ENCODE measurements around the gene CARS1. TPM values are rescaled to one million over a fixed set of nuclear protein-coding genes. Genes with fewer than 3 reads are reported as not detected.

Gene CARS1
- total and polyA plus RNA-seq, 2 donors (not counting 1 experiment from before 2014, with no cell fraction given): 31.3 to 49.5 TPM

DNA sequence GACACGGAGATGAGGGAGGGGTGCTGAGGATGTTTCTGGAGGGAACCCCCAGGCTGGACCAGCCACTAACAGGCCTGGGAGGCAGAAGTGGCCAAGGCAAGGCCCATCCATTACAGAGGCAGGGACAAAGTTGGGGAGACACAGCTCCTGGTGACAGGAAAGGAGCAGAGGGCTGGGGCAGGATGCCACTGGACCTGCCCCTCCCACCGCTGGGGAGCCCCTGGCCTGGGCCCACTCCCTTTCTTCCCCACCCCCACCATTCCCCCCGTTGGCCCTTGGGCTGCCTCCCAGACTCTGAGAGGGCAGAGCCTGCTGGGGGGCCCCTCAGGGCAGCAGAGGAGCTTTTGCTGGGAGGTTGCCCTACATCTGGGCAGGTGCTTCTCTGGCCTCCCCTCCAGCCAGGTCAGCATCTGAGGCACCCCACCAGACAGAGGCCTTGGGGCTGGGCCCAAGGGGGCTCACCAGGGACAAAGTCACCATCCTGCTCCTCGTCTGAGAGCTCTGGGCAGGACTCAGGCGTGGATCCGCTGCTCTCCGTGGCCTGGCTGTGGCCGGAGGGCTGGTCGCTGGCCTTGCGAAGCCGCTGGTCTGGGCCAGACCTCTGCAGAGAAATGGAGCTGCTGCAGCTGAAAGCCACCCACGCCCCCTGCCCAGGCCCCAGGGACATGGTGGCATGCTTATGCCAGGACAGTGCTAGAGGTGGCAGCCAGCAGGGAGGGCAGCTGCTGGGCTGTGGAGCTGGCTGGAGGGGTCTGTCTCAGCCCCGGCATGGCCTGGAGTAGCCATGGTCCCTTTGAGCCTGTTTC, 33.1 kb upstream of the CARS1 start:
- intact Hi-C loops (cut with micrococcal nuclease): loop anchor here (5.0 kb wide), 1 partner anchor 98 kb away; the partner anchor contains the start of gene NAP1L4
- Histone ChIP-seq H3K9ac (ENCODE audit: low read length) (no peak overlapping the region), H3K27me3 (replicated peaks in 1 of 4; ENCODE audit: control extremely low read depth in 1 of 4, control insufficient read depth in 3 of 4, insufficient read depth in 4 of 4, low read length in 3 of 4) (peaks cover 0 to 7% (median 0%) of the 10 kb centered on the region in 4 experiments), H3K4me2 (replicated peaks; ENCODE audit: low read depth, low read length, poor library complexity, severe bottlenecking) (no peak overlapping the region), H3K27ac (ENCODE audit: low read length in 2 of 2) (no peak overlapping the region), H4K20me1 (ENCODE audit: control insufficient read depth, insufficient read depth, low read length, poor library complexity, severe bottlenecking) (no peaks in the 10 kb centered on the region), H2AFZ (ENCODE audit: insufficient read depth, low read depth, low read length, poor library complexity, severe bottlenecking) (no peak overlapping the region), H3K79me2 (ENCODE audit: control insufficient read depth, insufficient read depth, low read length) (no peaks in the 10 kb centered on the region), H3K4me1 (ENCODE audit: control insufficient read depth in 2 of 2, insufficient read depth in 2 of 2, low read length in 2 of 2) (peaks cover 0 to 6% of the 10 kb centered on the region in 2 donors), H3K4me3 (ENCODE audit: control extremely low read depth in 1 of 5, extremely low read depth in 1 of 5, insufficient read depth in 1 of 5, low read depth in 2 of 5, low read length in 4 of 5) (no peak overlapping the region), H3K36me3 (replicated peaks in 1 of 2; ENCODE audit: control extremely low read depth in 1 of 2, control insufficient read depth in 1 of 2, extremely low read depth in 1 of 2, insufficient read depth in 2 of 2, low read length in 1 of 2) (no peaks in the 10 kb centered on the region), H3K9me3 (ENCODE audit: control extremely low read depth in 1 of 3, control insufficient read depth in 2 of 3, insufficient read depth in 1 of 3, low read length in 2 of 3) (no peaks in the 10 kb centered on the region)
- Mint-ChIP-seq H3K4me3 (no peak overlapping the region), H3K27me3 (peaks cover 13% of the 10 kb centered on the region), H3K4me1 (no peaks in the 10 kb centered on the region), H3K9me3 (ENCODE audit: insufficient read depth) (no peaks in the 10 kb centered on the region), H3K27ac (no peak overlapping the region)
- no peak for TF ChIP-seq EZH2 (IDR thresholded peaks at IDR 0.05; ENCODE audit: borderline replicate concordance, insufficient read depth, low read depth, low read length, poor library complexity, severe bottlenecking)
- TF ChIP-seq, protein P1, sequence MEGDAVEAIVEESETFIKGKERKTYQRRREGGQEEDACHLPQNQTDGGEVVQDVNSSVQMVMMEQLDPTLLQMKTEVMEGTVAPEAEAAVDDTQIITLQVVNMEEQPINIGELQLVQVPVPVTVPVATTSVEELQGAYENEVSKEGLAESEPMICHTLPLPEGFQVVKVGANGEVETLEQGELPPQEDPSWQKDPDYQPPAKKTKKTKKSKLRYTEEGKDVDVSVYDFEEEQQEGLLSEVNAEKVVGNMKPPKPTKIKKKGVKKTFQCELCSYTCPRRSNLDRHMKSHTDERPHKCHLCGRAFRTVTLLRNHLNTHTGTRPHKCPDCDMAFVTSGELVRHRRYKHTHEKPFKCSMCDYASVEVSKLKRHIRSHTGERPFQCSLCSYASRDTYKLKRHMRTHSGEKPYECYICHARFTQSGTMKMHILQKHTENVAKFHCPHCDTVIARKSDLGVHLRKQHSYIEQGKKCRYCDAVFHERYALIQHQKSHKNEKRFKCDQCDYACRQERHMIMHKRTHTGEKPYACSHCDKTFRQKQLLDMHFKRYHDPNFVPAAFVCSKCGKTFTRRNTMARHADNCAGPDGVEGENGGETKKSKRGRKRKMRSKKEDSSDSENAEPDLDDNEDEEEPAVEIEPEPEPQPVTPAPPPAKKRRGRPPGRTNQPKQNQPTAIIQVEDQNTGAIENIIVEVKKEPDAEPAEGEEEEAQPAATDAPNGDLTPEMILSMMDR (IDR thresholded peaks at IDR 0.05): no peak
- WGBS (ENCODE audit: insufficient coverage): 91% methylated on average over 12 of the region's 13 CpGs
- CTCF ChIA-PET: interaction anchor here (0.6 to 6.2 kb wide), 18 partner anchors 9 to 557 kb away, joined by 3 to 112 read pairs (median 10); partner anchors contain the start of gene CARS1
- POLR2A ChIA-PET: no interaction called here
- ATAC-seq (ENCODE audit: low read depth) (no peak), DNase-seq (no peak)

Measured in B cell (primary cell).